ENCODE results near the gene NLRC5.

The NLRC5 gene

DNA sequence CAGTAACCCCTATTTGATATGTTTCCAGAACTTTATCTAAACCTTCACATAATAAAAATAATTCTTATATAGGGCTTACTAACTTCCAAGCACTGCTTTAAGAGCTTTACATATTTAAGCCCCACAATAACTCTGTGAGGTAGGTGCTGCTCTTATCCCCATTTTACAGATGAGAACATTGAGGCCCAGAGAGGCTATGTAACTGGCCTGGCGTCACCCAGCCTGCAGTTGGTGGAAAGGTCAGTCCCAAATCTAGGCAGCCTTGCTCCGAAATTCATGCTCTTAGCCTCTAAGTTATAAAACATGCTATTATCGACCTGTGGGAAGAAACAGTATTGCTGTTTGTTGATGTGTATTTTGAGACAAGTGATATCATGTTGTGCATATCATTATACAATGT, 9.0 kb downstream of the NLRC5 start:
- no peak for TF ChIP-seq CTCF (IDR thresholded peaks at IDR 0.05; ENCODE audit: low read depth, low read length)
- no peak overlapping the region for H3K4me3 ChIP-seq (ENCODE audit: low read depth, low read length)

GRCh38 chr16:56998861-56999260, 9.5 kb downstream of the NLRC5 start:
- H3K4me3 ChIP-seq (ENCODE audit: low read depth, low read length) = no peak overlapping the region
- TF ChIP-seq CTCF (IDR thresholded peaks at IDR 0.05; ENCODE audit: low read depth, low read length) = no peak

DNA sequence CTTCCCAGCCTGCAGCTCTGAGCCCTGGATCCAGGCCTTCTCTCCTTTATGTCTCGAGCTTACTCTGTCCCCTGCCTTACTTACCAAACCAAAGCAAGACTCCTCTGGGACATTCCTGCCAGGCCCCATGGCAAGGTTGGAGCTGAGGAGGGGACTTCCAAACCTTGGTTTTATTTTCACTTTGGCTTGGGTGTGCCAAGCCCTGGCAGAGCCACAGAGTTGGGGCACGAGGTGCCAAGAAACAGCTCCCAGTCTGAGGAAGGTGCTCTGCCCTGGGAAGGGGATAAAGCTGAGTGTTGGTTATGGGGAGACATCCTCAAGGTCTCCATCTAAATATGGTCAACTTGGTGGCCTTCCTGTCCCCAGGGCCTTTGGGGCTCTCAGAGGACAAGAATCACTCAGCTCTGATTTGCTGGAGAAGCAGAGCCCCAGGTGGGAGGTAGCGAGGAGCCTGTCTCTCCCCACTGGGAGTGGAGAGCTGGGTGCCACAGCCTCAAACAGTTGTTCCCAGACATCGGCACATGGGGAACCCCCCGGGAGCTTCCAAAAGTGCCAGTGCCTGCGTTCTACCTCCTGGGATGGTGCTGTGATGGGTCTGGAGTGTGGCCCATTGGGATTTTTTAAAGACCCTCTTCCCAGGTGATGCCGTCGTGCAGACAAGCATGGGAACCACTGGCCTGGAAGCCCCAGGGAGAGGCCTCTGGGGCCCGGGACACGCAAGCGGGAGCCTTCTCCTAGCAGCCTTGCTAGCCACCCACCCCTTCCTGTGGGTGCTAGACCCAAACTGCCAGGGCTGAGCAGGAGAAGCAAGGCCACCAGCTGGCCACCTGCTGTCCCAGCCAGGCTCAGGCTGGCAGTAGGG, 10.3 kb downstream of the NLRC5 start:
- TF ChIP-seq CTCF (IDR thresholded peaks at IDR 0.05; ENCODE audit: low read depth, low read length) = no peak
- no peak overlapping the region for H3K4me3 ChIP-seq (ENCODE audit: low read depth, low read length)

GRCh38 chr16:57000271-57001025, 11.1 kb downstream of the NLRC5 start:
- no peak for TF ChIP-seq CTCF (IDR thresholded peaks at IDR 0.05; ENCODE audit: low read depth, low read length)
- H3K4me3 ChIP-seq (ENCODE audit: low read depth, low read length) = no peak overlapping the region

DNA sequence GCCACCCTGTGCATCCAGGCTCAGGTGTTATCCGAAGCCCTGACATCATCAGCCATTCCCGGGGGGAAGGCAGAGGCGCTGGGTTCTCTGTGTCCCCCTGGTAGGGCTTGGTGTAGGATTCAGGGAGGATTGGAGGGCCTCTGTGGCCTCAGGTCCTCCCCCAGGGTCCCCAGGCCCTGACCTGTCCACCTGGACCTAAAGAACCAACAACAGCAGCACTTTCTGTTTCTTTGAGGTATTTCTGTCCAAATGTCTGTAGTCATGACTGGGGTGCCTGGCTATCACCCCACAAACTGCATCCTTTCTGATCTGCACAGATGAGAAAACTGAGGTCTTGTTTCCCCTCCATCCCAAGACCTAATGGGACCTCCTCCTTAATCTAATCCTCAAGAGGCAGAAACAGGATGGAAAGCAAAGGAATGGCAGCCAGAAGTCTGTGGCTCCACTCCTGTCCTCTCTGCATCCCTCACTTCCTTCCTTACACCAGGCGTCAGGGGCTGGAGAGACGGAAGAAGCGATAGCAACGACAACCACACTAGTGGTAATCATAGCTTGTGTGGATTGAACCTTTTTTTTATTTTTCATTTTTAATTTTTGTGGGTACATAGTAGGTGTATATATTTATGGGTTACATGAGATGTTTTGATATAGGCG, 11.8 kb downstream of the NLRC5 start:
- no peak for TF ChIP-seq CTCF (IDR thresholded peaks at IDR 0.05; ENCODE audit: low read depth, low read length)
- H3K4me3 ChIP-seq (ENCODE audit: low read depth, low read length) = no peak overlapping the region

DNA sequence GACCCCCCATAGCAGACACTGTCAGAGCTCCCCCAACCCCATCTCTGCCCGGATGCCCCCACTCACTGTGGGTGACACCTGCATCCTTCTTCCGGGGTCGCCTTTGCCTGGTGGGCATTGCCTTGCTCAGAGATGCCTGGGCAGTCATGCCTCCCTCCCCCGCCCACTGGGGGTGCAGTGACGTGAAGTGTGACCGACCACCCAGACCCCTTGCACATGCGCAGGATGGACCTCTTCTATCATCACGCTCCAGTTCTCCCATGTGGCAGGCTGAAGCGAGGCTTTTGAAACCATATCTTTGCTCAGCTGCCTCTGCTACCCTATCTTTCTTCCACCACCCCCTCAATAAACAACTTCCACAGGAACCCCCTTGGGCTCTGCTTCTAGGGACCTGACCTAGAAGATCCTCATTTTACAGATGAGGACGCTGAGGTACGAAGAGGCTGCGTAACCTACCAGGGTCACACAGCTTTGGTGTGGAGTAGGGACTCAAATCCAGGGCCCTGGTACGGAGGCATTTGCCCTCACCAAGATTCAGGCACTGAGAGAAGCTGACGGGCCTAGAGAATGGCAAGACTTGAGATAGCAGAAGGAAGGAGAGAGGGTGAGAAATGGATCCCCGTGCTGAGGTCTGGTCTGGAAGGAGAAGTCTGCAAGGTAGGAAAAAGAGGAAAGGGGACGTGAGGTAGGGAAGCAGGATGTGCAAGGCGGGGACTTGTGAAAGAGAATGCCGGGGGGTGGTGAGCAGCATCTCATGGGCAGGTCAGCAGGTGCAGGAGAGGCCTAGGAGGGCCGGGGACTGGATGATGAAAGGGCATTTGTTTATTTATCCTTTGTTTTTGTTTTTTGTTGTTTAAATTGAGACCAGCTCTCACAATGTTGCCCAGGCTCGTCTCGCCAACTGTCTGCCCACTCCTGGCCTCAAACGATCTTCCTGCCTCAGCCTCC, 14.4 kb downstream of the NLRC5 start:
- no peak overlapping the region for H3K4me3 ChIP-seq (ENCODE audit: low read depth, low read length)
- no peak for TF ChIP-seq CTCF (IDR thresholded peaks at IDR 0.05; ENCODE audit: low read depth, low read length)

Data from WI38 (cell line).